ENCODE data around the gene PEX5. TPM values are rescaled to one million over a fixed set of nuclear protein-coding genes. Genes with fewer than 3 reads are reported as not detected.

Gene PEX5
- total and polyA plus RNA-seq, 2 of the 8 experiments (the other 6 are each of a cell fraction or from before 2014, with no cell fraction given), result 16.8 to 50.5 TPM

DNA sequence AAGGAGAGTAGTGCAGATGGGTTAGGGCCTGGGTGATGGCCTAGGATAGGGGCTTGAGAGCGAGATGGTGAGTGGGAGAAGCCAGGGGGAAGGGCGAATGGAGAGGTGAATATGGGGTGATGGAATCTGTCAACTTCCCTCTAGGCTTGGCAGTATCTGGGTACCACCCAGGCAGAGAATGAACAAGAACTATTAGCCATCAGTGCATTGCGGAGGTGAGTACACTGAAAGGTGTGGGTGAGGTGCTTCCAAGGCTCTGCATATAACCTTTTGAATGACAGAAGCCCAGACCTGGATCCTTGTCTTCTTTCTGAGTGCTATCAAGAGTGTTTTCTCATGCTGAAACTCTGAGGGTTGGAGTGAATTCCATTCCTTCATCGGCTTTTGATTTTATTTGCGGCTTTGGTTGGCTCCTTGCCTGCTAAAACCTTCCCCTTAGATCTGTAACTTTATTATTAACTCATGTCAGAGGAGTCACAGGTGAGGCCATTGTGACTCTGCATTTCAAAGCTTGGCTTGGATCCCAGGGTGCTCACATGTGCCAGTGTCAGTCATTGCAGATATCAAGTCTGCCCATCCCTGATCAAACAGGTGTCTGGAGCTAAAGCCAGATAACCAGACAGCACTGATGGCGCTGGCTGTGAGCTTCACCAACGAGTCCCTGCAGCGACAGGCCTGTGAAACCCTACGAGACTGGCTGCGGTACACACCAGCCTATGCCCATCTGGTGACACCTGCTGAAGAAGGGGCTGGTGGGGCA is 18.6 kb downstream of the PEX5 start (continued):
- TF ChIP-seq PHF8 (conservative IDR thresholded peaks at IDR 0.05; ENCODE audit: low read depth, low read length) (no peak), ATF2 (IDR thresholded peaks at IDR 0.05; ENCODE audit: low read length) (no peak), RNF2 (IDR thresholded peaks at IDR 0.05; ENCODE audit: borderline replicate concordance, low read depth, low read length, missing control alignments, poor library complexity, severe bottlenecking) (no peak), CTBP2 (IDR thresholded peaks at IDR 0.05; ENCODE audit: borderline replicate concordance, insufficient read depth, insufficient read length, low read length) (no peak)
- TF ChIP-seq, protein P1, sequence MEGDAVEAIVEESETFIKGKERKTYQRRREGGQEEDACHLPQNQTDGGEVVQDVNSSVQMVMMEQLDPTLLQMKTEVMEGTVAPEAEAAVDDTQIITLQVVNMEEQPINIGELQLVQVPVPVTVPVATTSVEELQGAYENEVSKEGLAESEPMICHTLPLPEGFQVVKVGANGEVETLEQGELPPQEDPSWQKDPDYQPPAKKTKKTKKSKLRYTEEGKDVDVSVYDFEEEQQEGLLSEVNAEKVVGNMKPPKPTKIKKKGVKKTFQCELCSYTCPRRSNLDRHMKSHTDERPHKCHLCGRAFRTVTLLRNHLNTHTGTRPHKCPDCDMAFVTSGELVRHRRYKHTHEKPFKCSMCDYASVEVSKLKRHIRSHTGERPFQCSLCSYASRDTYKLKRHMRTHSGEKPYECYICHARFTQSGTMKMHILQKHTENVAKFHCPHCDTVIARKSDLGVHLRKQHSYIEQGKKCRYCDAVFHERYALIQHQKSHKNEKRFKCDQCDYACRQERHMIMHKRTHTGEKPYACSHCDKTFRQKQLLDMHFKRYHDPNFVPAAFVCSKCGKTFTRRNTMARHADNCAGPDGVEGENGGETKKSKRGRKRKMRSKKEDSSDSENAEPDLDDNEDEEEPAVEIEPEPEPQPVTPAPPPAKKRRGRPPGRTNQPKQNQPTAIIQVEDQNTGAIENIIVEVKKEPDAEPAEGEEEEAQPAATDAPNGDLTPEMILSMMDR (IDR thresholded peaks at IDR 0.05; ENCODE audit: control extremely low read depth in 1 of 3, insufficient read depth in 1 of 3, low read depth in 1 of 3, low read length in 3 of 3), result no peak
